DOHH2 (cell line): Measurements from ENCODE around the gene S100P.

Experiments
- CTCF ChIP-seq: fragments of 200-600 bp; sonication (generic); IDR thresholded peaks from one replicate; pipeline ENCODE4 v1.5.1; 2014; ENCODE audit warnings: antibody characterized with exemption, mild to moderate bottlenecking, low read depth, low read length; ENCODE audit not compliant: poor library complexity, severe bottlenecking
- EZH2phosphoT487 ChIP-seq: fragments of 200-600 bp; sonication (generic); IDR thresholded peaks from 2 replicates; pipeline ENCODE4 v1.6.1; 2017; ENCODE audit warnings: borderline replicate concordance, mild to moderate bottlenecking, antibody characterized with exemption, low read length, moderate library complexity, mixed read lengths

- TF ChIP-seq CTCF (no peak), EZH2phosphoT487 (no peak)
Measured at GRCh38 chr4:6742989-6743388, 49.3 kb downstream of the S100P start.
